BLaER1 (cell line): Measurements from ENCODE around the gene ALDH4A1.
A peak's percentile ranks its signal among the peaks of the same experiment; 100 is the strongest.

ENCODE experiments used
- H3K27ac ChIP-seq: shearing (Covaris generic); formaldehyde crosslinking; 2 replicates; pipeline ENCODE4 v1.8.1; 2022
- H3K27me3 ChIP-seq: shearing (Covaris generic); formaldehyde crosslinking; 2 replicates; pipeline ENCODE4 v1.8.1; 2022
- H3K36me3 ChIP-seq: shearing (Covaris generic); formaldehyde crosslinking; 2 replicates; pipeline ENCODE4 v1.8.1; 2022
- H3K4me1 ChIP-seq: shearing (Covaris generic); formaldehyde crosslinking; 2 replicates; pipeline ENCODE4 v1.8.1; 2022
- H3K4me2 ChIP-seq: shearing (Covaris generic); formaldehyde crosslinking; 2 replicates; pipeline ENCODE4 v1.8.1; 2022
- H3K4me3 ChIP-seq: shearing (Covaris generic); formaldehyde crosslinking; 2 replicates; pipeline ENCODE4 v1.8.1; 2022
- H3K9ac ChIP-seq: shearing (Covaris generic); formaldehyde crosslinking; 2 replicates; pipeline ENCODE4 v1.8.1; 2022
- H3K9me3 ChIP-seq: shearing (Covaris generic); formaldehyde crosslinking; 2 replicates; pipeline ENCODE4 v1.8.1; 2022
- H4K20me1 ChIP-seq: shearing (Covaris generic); formaldehyde crosslinking; 2 replicates; pipeline ENCODE4 v1.8.1; 2022
- Cebpa-rat ChIP-seq: shearing (Covaris generic); IDR thresholded peaks from 2 replicates; pipeline ENCODE4 v1.8.1; 2022

Gene ALDH4A1

GRCh38 chr1:18917071-18917799 is 14.9 kb upstream of the ALDH4A1 start:
- Histone ChIP-seq H3K9me3 (no peaks in the 10 kb centered on the region), H3K4me3 (no peak overlapping the region), H3K9ac (no peak overlapping the region), H3K36me3 (peaks cover 67% of the 10 kb centered on the region), H3K4me1 (peaks cover 35% of the 10 kb centered on the region), H3K27me3 (no peaks in the 10 kb centered on the region), H3K4me2 (no peak overlapping the region), H3K27ac (0 out of 2 replicates have a peak overlapping the region, but pooled peaks have one; percentile 38), H4K20me1 (peaks cover 34% of the 10 kb centered on the region)
- TF ChIP-seq Cebpa-rat: no peak

GRCh38 chr1:18915341-18915740 is 13.0 kb upstream of the ALDH4A1 start:
- Histone ChIP-seq H3K9me3 (peaks cover 2% of the 10 kb centered on the region), H3K36me3 (peaks cover 74% of the 10 kb centered on the region), H3K27ac (0 out of 2 replicates have a peak overlapping the region, but pooled peaks have one; percentile 2), H4K20me1 (0 out of 2 replicates have a peak, but pooled peaks cover 15% of the 10 kb centered on the region), H3K4me3 (no peak overlapping the region), H3K9ac (no peak overlapping the region), H3K4me2 (no peak overlapping the region), H3K27me3 (no peaks in the 10 kb centered on the region), H3K4me1 (peaks cover 39% of the 10 kb centered on the region)
- TF ChIP-seq Cebpa-rat: no peak

- peaks cover 70% of the 10 kb centered on the region for H3K36me3 ChIP-seq
- H4K20me1 ChIP-seq: 0 out of 2 replicates have a peak, but pooled peaks cover 15% of the 10 kb centered on the region
- peaks cover 13% of the 10 kb centered on the region for H3K9me3 ChIP-seq
- peak overlapping the region; percentile 34 for H3K4me2 ChIP-seq
- peak overlapping the region; percentile 48; the same call in 1 of the 2 replicates for H3K9ac ChIP-seq
- peaks cover 60% of the 10 kb centered on the region for H3K4me1 ChIP-seq
- no peak for TF ChIP-seq Cebpa-rat
- H3K27me3 ChIP-seq: no peaks in the 10 kb centered on the region
- no peak overlapping the region for H3K4me3 ChIP-seq
- peak overlapping the region; percentile 67 for H3K27ac ChIP-seq
Measured at GRCh38 chr1:18913065-18913835, 10.9 kb upstream of the ALDH4A1 start.

GRCh38 chr1:18912550-18912949 is 10.2 kb upstream of the ALDH4A1 start:
- H4K20me1 ChIP-seq: 0 out of 2 replicates have a peak, but pooled peaks cover 8% of the 10 kb centered on the region
- H3K27ac ChIP-seq: peak overlapping the region; percentile 67; the same call in 1 of the 2 replicates
- peaks cover 13% of the 10 kb centered on the region for H3K9me3 ChIP-seq
- no peaks in the 10 kb centered on the region for H3K27me3 ChIP-seq
- no peak overlapping the region for H3K4me3 ChIP-seq
- peaks cover 63% of the 10 kb centered on the region for H3K36me3 ChIP-seq
- H3K4me2 ChIP-seq: peak overlapping the region; percentile 34
- TF ChIP-seq Cebpa-rat: no peak
- peaks cover 65% of the 10 kb centered on the region for H3K4me1 ChIP-seq
- no peak overlapping the region for H3K9ac ChIP-seq

GRCh38 chr1:18908911-18909771 is 6.8 kb upstream of the ALDH4A1 start:
- peak overlapping the region; percentile 98 for H3K27ac ChIP-seq
- TF ChIP-seq Cebpa-rat: no peak
- peaks cover 89% of the 10 kb centered on the region for H3K4me1 ChIP-seq
- peaks cover 13% of the 10 kb centered on the region for H3K9me3 ChIP-seq
- H3K27me3 ChIP-seq: no peaks in the 10 kb centered on the region
- H3K4me2 ChIP-seq: peak overlapping the region; percentile 99
- peak overlapping the region; percentile 87 for H3K9ac ChIP-seq
- H3K4me3 ChIP-seq: peak overlapping the region; percentile 59
- no peaks in the 10 kb centered on the region for H4K20me1 ChIP-seq
- peaks cover 35% of the 10 kb centered on the region for H3K36me3 ChIP-seq

GRCh38 chr1:18907917-18908845 is 5.8 kb upstream of the ALDH4A1 start:
- no peak for TF ChIP-seq Cebpa-rat
- Histone ChIP-seq H3K36me3 (peaks cover 35% of the 10 kb centered on the region), H3K4me3 (peak overlapping the region; percentile 59)

GRCh38 chr1:18907021-18907916 is 4.9 kb upstream of the ALDH4A1 start:
- Histone ChIP-seq H3K36me3 (peaks cover 28% of the 10 kb centered on the region), H3K4me2 (peak overlapping the region; percentile 99), H3K27me3 (no peaks in the 10 kb centered on the region), H4K20me1 (no peaks in the 10 kb centered on the region), H3K9ac (peak overlapping the region; percentile 87), H3K9me3 (peaks cover 13% of the 10 kb centered on the region), H3K27ac (peak overlapping the region; percentile 98), H3K4me3 (peak overlapping the region; percentile 59), H3K4me1 (peaks cover 84% of the 10 kb centered on the region)
- TF ChIP-seq Cebpa-rat: no peak

More at GRCh38 chr1:18907917-18908845, 5.8 kb upstream of the ALDH4A1 start:
- H3K27me3 ChIP-seq: no peaks in the 10 kb centered on the region
- peak overlapping the region; percentile 87 for H3K9ac ChIP-seq
- peak overlapping the region; percentile 99 for H3K4me2 ChIP-seq
- H3K27ac ChIP-seq: peak overlapping the region; percentile 98
- H3K4me1 ChIP-seq: peaks cover 89% of the 10 kb centered on the region
- H3K9me3 ChIP-seq: peaks cover 13% of the 10 kb centered on the region
- no peaks in the 10 kb centered on the region for H4K20me1 ChIP-seq
